HUES64 (cell line): ENCODE measurements around the gene CPLX3.
A peak's percentile ranks its signal among the peaks of the same experiment; 100 is the strongest.

Experiments
- H3K27ac ChIP-seq: 2 replicates; pipeline ENCODE4 v1.7.0; 2013; ENCODE audit warnings: low read depth, low read length, inconsistent platforms
- H3K27me3 ChIP-seq: 2 replicates; pipeline ENCODE4 v1.6.1; 2013; ENCODE audit warnings: mild to moderate bottlenecking, low read length; ENCODE audit not compliant: insufficient read depth
- H3K36me3 ChIP-seq: 2 replicates; pipeline ENCODE4 v1.6.1; 2013; ENCODE audit warnings: mild to moderate bottlenecking, low read length; ENCODE audit not compliant: insufficient read depth
- H3K4me1 ChIP-seq: 2 replicates; pipeline ENCODE4 v1.6.1; 2013; ENCODE audit warnings: mild to moderate bottlenecking, low read length, moderate library complexity; ENCODE audit not compliant: insufficient read depth
- H3K4me3 ChIP-seq: 2 replicates; pipeline ENCODE4 v1.5.1; 2013; ENCODE audit warnings: mild to moderate bottlenecking, low read length, moderate library complexity
- H3K9ac ChIP-seq: 2 replicates; pipeline ENCODE4 v1.6.1; 2013; ENCODE audit warnings: mild to moderate bottlenecking, low read depth, low read length
- H3K9me3 ChIP-seq: 2 replicates; pipeline ENCODE4 v1.6.1; 2013; ENCODE audit warnings: low read depth, low read length; ENCODE audit not compliant: insufficient read depth
- WGBS: fragments of 150-250, 120-280 bp; methylation state at CpG from one replicate; pipeline ENCODE4 v1.1.7; 2013; ENCODE audit warnings: missing lambda C conversion rate; 5-methylcytosine and 5-hydroxymethylcytosine counted together

The CPLX3 gene

GRCh38 chr15:74821091-74821789, 5.2 kb upstream of the CPLX3 start:
- Histone ChIP-seq H3K36me3 (no peaks in the 10 kb centered on the region), H3K27ac (peak overlapping the region; percentile 26; the same call in 1 of the 2 replicates), H3K9me3 (no peaks in the 10 kb centered on the region), H3K27me3 (peaks cover 19% of the 10 kb centered on the region), H3K4me3 (no peak overlapping the region), H3K4me1 (peaks cover 18% of the 10 kb centered on the region; the same call in 1 of the 2 replicates), H3K9ac (no peak overlapping the region)
- 41% methylated on average over 11 of the region's 11 CpGs for WGBS

- Histone ChIP-seq H3K9ac (no peak overlapping the region), H3K4me1 (peaks cover 19% of the 10 kb centered on the region), H3K9me3 (no peaks in the 10 kb centered on the region), H3K36me3 (no peaks in the 10 kb centered on the region), H3K4me3 (no peak overlapping the region), H3K27me3 (peaks cover 24% of the 10 kb centered on the region), H3K27ac (no peak overlapping the region)
- 94% methylated on average over 7 of the region's 7 CpGs for WGBS
These were observed 4.7 kb upstream of the CPLX3 start for GRCh38 chr15:74821790-74822158.

GRCh38 chr15:74822233-74822632, 4.2 kb upstream of the CPLX3 start:
- no peak overlapping the region for H3K27ac ChIP-seq
- H3K9ac ChIP-seq, result no peak overlapping the region
- peaks cover 28% of the 10 kb centered on the region for H3K27me3 ChIP-seq
- H3K36me3 ChIP-seq, result no peaks in the 10 kb centered on the region
- 83% methylated on average over 3 of the region's 4 CpGs for WGBS
- no peaks in the 10 kb centered on the region for H3K9me3 ChIP-seq
- H3K4me1 ChIP-seq, result peaks cover 20% of the 10 kb centered on the region; the same call in 1 of the 2 replicates
- H3K4me3 ChIP-seq, result no peak overlapping the region

- H3K36me3 ChIP-seq, result no peaks in the 10 kb centered on the region
- no peak overlapping the region for H3K4me3 ChIP-seq
- no peaks in the 10 kb centered on the region for H3K9me3 ChIP-seq
- H3K9ac ChIP-seq, result no peak overlapping the region
- 82% methylated on average over 6 of the region's 6 CpGs for WGBS
- peaks cover 39% of the 10 kb centered on the region for H3K27me3 ChIP-seq
- H3K27ac ChIP-seq, result no peak overlapping the region
- peaks cover 22% of the 10 kb centered on the region; the same call in 1 of the 2 replicates for H3K4me1 ChIP-seq
These were observed 3.1 kb upstream of the CPLX3 start for GRCh38 chr15:74823324-74823723.

- Histone ChIP-seq H3K9me3 (no peaks in the 10 kb centered on the region), H3K27me3 (peaks cover 42% of the 10 kb centered on the region), H3K4me3 (no peak overlapping the region), H3K36me3 (no peaks in the 10 kb centered on the region), H3K4me1 (peaks cover 22% of the 10 kb centered on the region; the same call in 1 of the 2 replicates), H3K9ac (no peak overlapping the region), H3K27ac (no peak overlapping the region)
- WGBS, result 85% methylated on average over 7 of the region's 7 CpGs
These were observed 1.5 kb upstream of the CPLX3 start for GRCh38 chr15:74824976-74825375.

GRCh38 chr15:74825866-74826265, 561 bp upstream of the CPLX3 start:
- Histone ChIP-seq H3K9me3 (no peaks in the 10 kb centered on the region), H3K27me3 (peaks cover 42% of the 10 kb centered on the region), H3K4me1 (peaks cover 19% of the 10 kb centered on the region; the same call in 1 of the 2 replicates), H3K9ac (no peak overlapping the region), H3K36me3 (no peaks in the 10 kb centered on the region), H3K27ac (no peak overlapping the region), H3K4me3 (no peak overlapping the region)
- WGBS, result 74% methylated on average over 10 of the region's 10 CpGs

GRCh38 chr15:74826921-74827320, 494 bp downstream of the CPLX3 start:
- no peak overlapping the region for H3K9ac ChIP-seq
- no peaks in the 10 kb centered on the region for H3K36me3 ChIP-seq
- peak overlapping the region; percentile 30; the same call in 1 of the 2 replicates for H3K4me3 ChIP-seq
- peaks cover 42% of the 10 kb centered on the region for H3K27me3 ChIP-seq
- WGBS, result 39% methylated on average over 21 of the region's 21 CpGs
- H3K4me1 ChIP-seq, result peaks cover 9% of the 10 kb centered on the region; the same call in 1 of the 2 replicates
- H3K9me3 ChIP-seq, result no peaks in the 10 kb centered on the region
- no peak overlapping the region for H3K27ac ChIP-seq

GRCh38 chr15:74827614-74828013, 1.2 kb downstream of the CPLX3 start:
- H3K4me1 ChIP-seq, result peaks cover 9% of the 10 kb centered on the region; the same call in 1 of the 2 replicates
- 69% methylated on average over 5 of the region's 5 CpGs for WGBS
- no peak overlapping the region for H3K9ac ChIP-seq
- no peaks in the 10 kb centered on the region for H3K9me3 ChIP-seq
- peaks cover 42% of the 10 kb centered on the region for H3K27me3 ChIP-seq
- no peaks in the 10 kb centered on the region for H3K36me3 ChIP-seq
- H3K4me3 ChIP-seq, result no peak overlapping the region
- no peak overlapping the region for H3K27ac ChIP-seq

- peaks cover 9% of the 10 kb centered on the region; the same call in 1 of the 2 replicates for H3K4me1 ChIP-seq
- no peak overlapping the region for H3K27ac ChIP-seq
- no peaks in the 10 kb centered on the region for H3K36me3 ChIP-seq
- 82% methylated on average over 6 of the region's 6 CpGs for WGBS
- H3K4me3 ChIP-seq, result no peak overlapping the region
- no peaks in the 10 kb centered on the region for H3K9me3 ChIP-seq
- peaks cover 42% of the 10 kb centered on the region for H3K27me3 ChIP-seq
- no peak overlapping the region for H3K9ac ChIP-seq
These were observed 2.4 kb downstream of the CPLX3 start for GRCh38 chr15:74828835-74829234.

GRCh38 chr15:74829486-74829885, 3.1 kb downstream of the CPLX3 start:
- Histone ChIP-seq H3K27me3 (peaks cover 40% of the 10 kb centered on the region), H3K27ac (no peak overlapping the region), H3K4me3 (no peak overlapping the region), H3K36me3 (no peaks in the 10 kb centered on the region), H3K9ac (no peak overlapping the region), H3K4me1 (peaks cover 9% of the 10 kb centered on the region; the same call in 1 of the 2 replicates), H3K9me3 (no peaks in the 10 kb centered on the region)
- WGBS, result 84% methylated on average over 2 of the region's 3 CpGs

GRCh38 chr15:74829991-74830390, 3.6 kb downstream of the CPLX3 start:
- Histone ChIP-seq H3K36me3 (no peaks in the 10 kb centered on the region), H3K9me3 (no peaks in the 10 kb centered on the region), H3K4me1 (peaks cover 9% of the 10 kb centered on the region; the same call in 1 of the 2 replicates), H3K9ac (no peak overlapping the region), H3K27me3 (peaks cover 35% of the 10 kb centered on the region), H3K27ac (no peak overlapping the region), H3K4me3 (no peak overlapping the region)
- 85% methylated on average over 6 of the region's 6 CpGs for WGBS
